Lower lobe of right lung (tissue), 2 donors: ENCODE measurements around the gene MYNN. TPM values are rescaled to one million over a fixed set of nuclear protein-coding genes. Genes with fewer than 3 reads are reported as not detected.
"Not testable (repeated sequence)": the region's sequence is repeated elsewhere in the genome, so short reads cannot be mapped to it uniquely, and the experiment has no call there.

Experiments used
- ATAC-seq, 2 donors: fragments of 200-7000 bp; cut with Tn5 transposase; one replicate each; pipeline ENCODE4 v1.9.1; 2020 to 2022; ENCODE audit warnings: mild to moderate bottlenecking in 2 of 2, moderate library complexity in 2 of 2
- DNase-seq: peaks from one replicate; pipeline ENCODE4 v3.0.0-alpha.2; 2020
- H3K27ac ChIP-seq: fragments of 200-600 bp; one replicate; pipeline ENCODE4 v1.8.0; 2022
- H3K27me3 ChIP-seq: fragments of 200-600 bp; one replicate; pipeline ENCODE4 v1.8.0; 2022; ENCODE audit warnings: low read depth
- H3K36me3 ChIP-seq: fragments of 200-600 bp; one replicate; pipeline ENCODE4 v1.8.0; 2022; ENCODE audit warnings: mild to moderate bottlenecking
- H3K4me1 ChIP-seq: fragments of 200-600 bp; one replicate; pipeline ENCODE4 v1.8.0; 2022
- H3K4me3 ChIP-seq: fragments of 200-600 bp; one replicate; pipeline ENCODE4 v1.8.0; 2022; ENCODE audit warnings: mild to moderate bottlenecking
- H3K9me3 ChIP-seq: fragments of 200-600 bp; one replicate; pipeline ENCODE4 v1.8.0; 2022
- CTCF ChIP-seq: fragments of 200-600 bp; IDR thresholded peaks from one replicate; pipeline ENCODE4 v1.8.0; 2022; ENCODE audit warnings: antibody characterized with exemption, mild to moderate bottlenecking
- intact Hi-C: fragments of 100-400 bp; cut with DNase I; formaldehyde crosslinking; loops from one replicate; pipeline ENCODE4 v1.11.0; 2022
- long read RNA-seq: library from polyadenylated mRNA; unstranded; transcript quantifications from one replicate; pipeline ENCODE4 v2.0.0, GENCODE V29; 2021
- total RNA-seq: library from RNA; stranded (reverse); fragmentation: NEBNext Ultra II Directional; extraction: Animal tissue kit (Norgen Biotek cat#: 25700); gene quantifications from one replicate; pipeline ENCODE4 v1.2.1, GENCODE V29; 2021
- donor health status: DM: no; HTN: yes; CAD: no; lungs with severe emphysema.

MYNN gene
- 15.0 TPM for total RNA-seq
- long read RNA-seq, full-length matches to known transcripts = 21 of 31 reads
- long read RNA-seq, partial matches to known transcripts = 4 of 31 reads
- long read RNA-seq, other reads (novel, unspliced or antisense) = 6 of 31 reads

GRCh38 chr3:169772897-169773816, at the start of gene MYNN:
Gene MYNN, plus strand, starts transcription at chr3:169773396. Its CDS starts 900 bp downstream, at chr3:169774296.
- peak; percentile 21 for TF ChIP-seq CTCF
- peak; percentile 94 for DNase-seq
- Histone ChIP-seq H3K27ac (peak within 1 kb of the TSS; percentile 99), H3K27me3 (no peaks in the 10 kb centered on the region), H3K36me3 (peaks cover 39% of the 10 kb centered on the region), H3K9me3 (no peaks in the 10 kb centered on the region), H3K4me1 (peaks cover 25% of the 10 kb centered on the region), H3K4me3 (peak within 1 kb of the TSS; percentile 95)
- intact Hi-C loops = no loop called here
- ATAC-seq = peak; percentile 95 to 96

GRCh38 chr3:169731857-169732256, 41.3 kb upstream of the MYNN start:
- ATAC-seq, H3K4me3 ChIP-seq, H3K36me3 ChIP-seq, H3K9me3 ChIP-seq, intact Hi-C loops, DNase-seq, H3K4me1 ChIP-seq, H3K27me3 ChIP-seq, H3K27ac ChIP-seq: not testable (repeated sequence)

- DNase-seq = no peak
- H3K27ac ChIP-seq = no peak overlapping the region
- H3K4me3 ChIP-seq = no peak overlapping the region
- no peaks in the 10 kb centered on the region for H3K4me1 ChIP-seq
- intact Hi-C loops = no loop called here
- no peak for TF ChIP-seq CTCF
- H3K27me3 ChIP-seq = no peaks in the 10 kb centered on the region
- peaks cover 11% of the 10 kb centered on the region for H3K9me3 ChIP-seq
- H3K36me3 ChIP-seq = no peaks in the 10 kb centered on the region
- no peak for ATAC-seq
These were observed 34.1 kb upstream of the MYNN start for GRCh38 chr3:169739067-169739466.

- intact Hi-C loops = no loop called here
- no peaks in the 10 kb centered on the region for H3K9me3 ChIP-seq
- H3K4me3 ChIP-seq = no peak overlapping the region
- DNase-seq (no peak), ATAC-seq (no peak)
- H3K27ac ChIP-seq = no peak overlapping the region
- no peaks in the 10 kb centered on the region for H3K36me3 ChIP-seq
- H3K27me3 ChIP-seq = no peaks in the 10 kb centered on the region
- no peaks in the 10 kb centered on the region for H3K4me1 ChIP-seq
- TF ChIP-seq CTCF = peak; percentile 44
These were observed 28.7 kb upstream of the MYNN start for GRCh38 chr3:169744366-169745054.

GRCh38 chr3:169746924-169747323, 26.3 kb upstream of the MYNN start:
- H3K4me1 ChIP-seq = no peaks in the 10 kb centered on the region
- H3K27me3 ChIP-seq = peaks cover 8% of the 10 kb centered on the region
- DNase-seq (no peak), ATAC-seq (no peak)
- TF ChIP-seq CTCF = no peak
- no peaks in the 10 kb centered on the region for H3K9me3 ChIP-seq
- no peaks in the 10 kb centered on the region for H3K36me3 ChIP-seq
- H3K4me3 ChIP-seq = no peak overlapping the region
- H3K27ac ChIP-seq = no peak overlapping the region
- intact Hi-C loops = no loop called here
